Middle frontal gyrus (tissue), 1 donor: ENCODE measurements around the gene ENTPD7.
"Not testable (repeated sequence)": the region's sequence is repeated elsewhere in the genome, so short reads cannot be mapped to it uniquely, and the experiment has no call there.

Experiments
- DNase-seq: peaks from one replicate; pipeline ENCODE4 v3.0.0-alpha.2; 2015; ENCODE audit warnings: low spot score; ENCODE audit errors: extremely low spot score

Gene ENTPD7

GRCh38 chr10:99743841-99744240 is 84.5 kb downstream of the ENTPD7 start:
- no peak for DNase-seq

GRCh38 chr10:99746166-99746565 is 86.9 kb downstream of the ENTPD7 start:
- DNase-seq: not testable (repeated sequence)

GRCh38 chr10:99748823-99749451 is 89.6 kb downstream of the ENTPD7 start:
- DNase-seq: no peak

GRCh38 chr10:99750641-99751040 is 91.3 kb downstream of the ENTPD7 start:
- no peak for DNase-seq

GRCh38 chr10:99754670-99755069 is 95.4 kb downstream of the ENTPD7 start:
- DNase-seq: no peak
